PFSK-1 (cell line): Measurements from ENCODE around the gene FBXL12.

Experiments
- FOXP2 ChIP-seq: optimal IDR thresholded peaks from 2 replicates; pipeline ENCODE3; 2011; ENCODE audit warnings: borderline replicate concordance, control low read depth, inconsistent platforms; ENCODE audit not compliant: insufficient read depth; ENCODE audit errors: extremely low read length, extremely low read depth
- POLR2AphosphoS5 ChIP-seq: IDR thresholded peaks from 2 replicates; pipeline ENCODE4 v1.6.1; 2012; ENCODE audit warnings: low read depth, mild to moderate bottlenecking, control low read depth, low read length, moderate library complexity
- REST ChIP-seq, 2 experiments: IDR thresholded peaks; 2 replicates each; pipeline versions ENCODE4 v1.6.1 to v1.8.0; 2011 to 2012; ENCODE audit warnings: low read depth in 2 of 2, low read length in 2 of 2, control low read depth in 1 of 2, inconsistent platforms in 1 of 2, mild to moderate bottlenecking in 1 of 2, moderate library complexity in 1 of 2; ENCODE audit not compliant: insufficient read depth in 1 of 2
- SIN3A ChIP-seq: IDR thresholded peaks from 2 replicates; pipeline ENCODE4 v1.6.1; 2012; ENCODE audit warnings: mild to moderate bottlenecking, low read length, moderate library complexity, borderline replicate concordance; ENCODE audit not compliant: insufficient read depth
- TAF1 ChIP-seq: IDR thresholded peaks from 2 replicates; pipeline ENCODE4 v1.6.1; 2012; ENCODE audit warnings: low read length, control low read depth, borderline replicate concordance; ENCODE audit not compliant: insufficient read depth

FBXL12 gene

GRCh38 chr19:9793071-9793591 is 25.7 kb downstream of the FBXL12 start:
- TF ChIP-seq FOXP2: no peak
- TF ChIP-seq REST (IDR thresholded peaks at IDR 0.05; ENCODE audit: insufficient read depth in 1 of 2, low read depth in 2 of 2, low read length in 2 of 2): no peak
- no peak for TF ChIP-seq SIN3A
- no peak for TF ChIP-seq TAF1

- TF ChIP-seq SIN3A (no peak), TAF1 (no peak)
Observed at GRCh38 chr19:9792206-9793070, 26.4 kb downstream of the FBXL12 start.

- TF ChIP-seq SIN3A (no peak), TAF1 (no peak), FOXP2 (no peak), POLR2AphosphoS5 (no peak), REST (IDR thresholded peaks at IDR 0.05; ENCODE audit: insufficient read depth in 1 of 2, low read depth in 2 of 2, low read length in 2 of 2) (no peak)
Observed at GRCh38 chr19:9791552-9792205, 27.2 kb downstream of the FBXL12 start.

- no peak for TF ChIP-seq REST (IDR thresholded peaks at IDR 0.05; ENCODE audit: insufficient read depth in 1 of 2, low read depth in 2 of 2, low read length in 2 of 2)
- TF ChIP-seq SIN3A: no peak
- no peak for TF ChIP-seq TAF1
- no peak for TF ChIP-seq FOXP2
- no peak for TF ChIP-seq POLR2AphosphoS5
Observed at GRCh38 chr19:9789066-9789465, 29.8 kb downstream of the FBXL12 start.

- TF ChIP-seq SIN3A (no peak), POLR2AphosphoS5 (no peak), REST (IDR thresholded peaks at IDR 0.05; ENCODE audit: insufficient read depth in 1 of 2, low read depth in 2 of 2, low read length in 2 of 2) (no peak), TAF1 (no peak), FOXP2 (no peak)
Observed at GRCh38 chr19:9786819-9787218, 32.1 kb downstream of the FBXL12 start.
